ENCODE results near the gene OR10K1. TPM values are rescaled to one million over a fixed set of nuclear protein-coding genes. Genes with fewer than 3 reads are reported as not detected.

Gene OR10K1
- total RNA-seq, 1 experiment from 2014 or later, result not detected

- no peaks in the 10 kb centered on the region for H3K36me3 Mint-ChIP-seq
- no peaks in the 10 kb centered on the region for H3K27me3 Mint-ChIP-seq (ENCODE audit: low read depth)
- TF ChIP-seq ZMAT4 (CRISPR knock-in tag; IDR thresholded peaks at IDR 0.05) (no peak), HMGA2 (CRISPR knock-in tag; IDR thresholded peaks at IDR 0.05) (no peak), ZNF263 (CRISPR knock-in tag; IDR thresholded peaks at IDR 0.05; ENCODE audit: low read depth) (no peak), USF1 (CRISPR knock-in tag; IDR thresholded peaks at IDR 0.05) (no peak)
- DNase-seq (ENCODE audit: low spot score), result no peak
- H3K9me3 Mint-ChIP-seq, result no peaks in the 10 kb centered on the region
- ChIA-PET POLR2A (no interaction called here), CTCF (no interaction called here)
- no peak overlapping the region for H3K27ac Mint-ChIP-seq
- H3K4me1 Mint-ChIP-seq, result peaks cover 16% of the 10 kb centered on the region
- no peak for ATAC-seq
- no peak overlapping the region for H3K4me3 Mint-ChIP-seq
Observed at GRCh38 chr1:158516966-158517365, 55.3 kb downstream of the OR10K1 start.

Other genes with a start within 250 kb of the OR10K1 start
- not detected in 3 replicates for gene CD1A, start 207.4 kb upstream of the OR10K1 start, total RNA-seq (2021)
- not detected in 3 replicates for gene CD1C, start 171.9 kb upstream of the OR10K1 start, total RNA-seq (2021)
- not detected in 3 replicates for gene CD1B, start 130.3 kb upstream of the OR10K1 start, total RNA-seq (2021)
- not detected in 3 replicates for gene CD1E, start 107.9 kb upstream of the OR10K1 start, total RNA-seq (2021)
- not detected in 3 replicates for gene OR10T2, start 62.4 kb upstream of the OR10K1 start, total RNA-seq (2021)
- not detected in 3 replicates for gene OR10K2, start 35.6 kb upstream of the OR10K1 start, total RNA-seq (2021)
- gene OR10R2, start 10.4 kb downstream of the OR10K1 start, total RNA-seq (2021), result not detected in 3 replicates
- not detected in 3 replicates for gene OR6Y1, start 92.6 kb downstream of the OR10K1 start, total RNA-seq (2021)
- not detected in 3 replicates for gene OR6P1, start 108.7 kb downstream of the OR10K1 start, total RNA-seq (2021)
- gene OR10X1, start 118.1 kb downstream of the OR10K1 start, total RNA-seq (2021), result not detected in 3 replicates
- not detected in 3 replicates for gene OR10Z1, start 143.4 kb downstream of the OR10K1 start, total RNA-seq (2021)
- 0.02 to 0.11 TPM (median 0.09 TPM) in 3 replicates for gene SPTA1, start 224.9 kb downstream of the OR10K1 start, total RNA-seq (2021)
- gene OR6K2, start 238.8 kb downstream of the OR10K1 start, total RNA-seq (2021), result not detected in 3 replicates